ENCODE data around the gene SLC12A6.
A peak's percentile ranks its signal among the peaks of the same experiment; 100 is the strongest.
"Not testable (repeated sequence)": the region's sequence is repeated elsewhere in the genome, so short reads cannot be mapped to it uniquely, and the experiment has no call there.

SLC12A6 gene

DNA sequence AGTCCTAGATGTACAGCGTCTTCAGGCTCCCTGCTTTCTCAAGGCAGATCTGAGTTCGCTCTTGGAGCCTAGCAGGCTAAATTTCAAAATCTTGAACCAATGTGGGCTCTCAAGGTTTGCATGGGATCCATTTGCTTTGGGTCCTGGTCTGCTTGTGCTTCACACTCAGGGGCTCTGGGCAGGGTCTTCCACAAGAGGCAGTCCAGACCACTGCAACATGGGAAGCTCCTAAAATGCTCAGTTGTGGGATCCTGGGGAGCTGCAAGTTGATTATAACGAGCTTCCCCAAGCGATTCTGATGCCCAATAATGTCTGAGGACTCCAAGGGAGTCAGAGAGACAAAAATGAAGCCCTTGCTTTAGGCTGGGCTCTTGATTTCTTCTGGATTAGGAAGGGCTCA lies 12.2 kb upstream of the SLC12A6 start:
- CTCF ChIA-PET = interaction anchor here (1.1 kb wide), 1 partner anchor 18 kb away, joined by 4 read pairs; the partner anchor contains the start of gene LPCAT4

DNA sequence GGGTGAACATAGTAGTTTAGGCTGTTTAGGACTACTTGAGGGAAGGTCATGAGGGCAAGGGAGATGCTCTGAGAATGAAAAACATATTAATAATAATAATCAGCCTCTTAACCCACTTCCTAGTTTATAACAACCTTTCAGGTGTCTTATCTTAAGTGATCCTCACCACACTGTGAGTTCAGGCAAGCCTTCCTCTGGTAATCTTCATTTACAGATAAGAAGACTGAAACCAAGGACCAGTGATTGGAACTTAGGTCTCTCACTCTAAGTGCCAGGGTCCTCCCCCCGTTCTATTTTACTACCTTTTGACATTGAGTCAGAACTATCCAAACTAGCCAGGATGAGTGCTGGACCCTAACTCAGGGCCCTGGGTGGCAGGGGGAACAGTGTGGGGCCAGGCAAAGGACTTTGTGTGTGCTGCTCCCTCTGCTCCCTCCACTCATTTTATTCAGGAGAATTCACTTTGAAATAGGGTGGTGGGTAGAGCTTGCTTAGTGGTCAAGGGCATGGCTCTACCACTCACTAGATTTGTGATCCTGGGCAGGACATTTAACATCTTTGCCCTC lies 11.2 kb upstream of the SLC12A6 start:
- TF ChIP-seq, protein P1, sequence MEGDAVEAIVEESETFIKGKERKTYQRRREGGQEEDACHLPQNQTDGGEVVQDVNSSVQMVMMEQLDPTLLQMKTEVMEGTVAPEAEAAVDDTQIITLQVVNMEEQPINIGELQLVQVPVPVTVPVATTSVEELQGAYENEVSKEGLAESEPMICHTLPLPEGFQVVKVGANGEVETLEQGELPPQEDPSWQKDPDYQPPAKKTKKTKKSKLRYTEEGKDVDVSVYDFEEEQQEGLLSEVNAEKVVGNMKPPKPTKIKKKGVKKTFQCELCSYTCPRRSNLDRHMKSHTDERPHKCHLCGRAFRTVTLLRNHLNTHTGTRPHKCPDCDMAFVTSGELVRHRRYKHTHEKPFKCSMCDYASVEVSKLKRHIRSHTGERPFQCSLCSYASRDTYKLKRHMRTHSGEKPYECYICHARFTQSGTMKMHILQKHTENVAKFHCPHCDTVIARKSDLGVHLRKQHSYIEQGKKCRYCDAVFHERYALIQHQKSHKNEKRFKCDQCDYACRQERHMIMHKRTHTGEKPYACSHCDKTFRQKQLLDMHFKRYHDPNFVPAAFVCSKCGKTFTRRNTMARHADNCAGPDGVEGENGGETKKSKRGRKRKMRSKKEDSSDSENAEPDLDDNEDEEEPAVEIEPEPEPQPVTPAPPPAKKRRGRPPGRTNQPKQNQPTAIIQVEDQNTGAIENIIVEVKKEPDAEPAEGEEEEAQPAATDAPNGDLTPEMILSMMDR (IDR thresholded peaks at IDR 0.05; ENCODE audit: control extremely low read depth, extremely low read depth, low read depth, missing control alignments) = no peak
- POLR2A ChIA-PET = no interaction called here
- no peak for DNase-seq (ENCODE audit: extremely low spot score)
- CTCF ChIA-PET = interaction anchor here (0.6 kb wide), 1 partner anchor 19 kb away, joined by 3 read pairs; no protein-coding TSS in a partner anchor

More for the DNA sequence above, 12.2 kb upstream of the SLC12A6 start:
- TF ChIP-seq, protein P1 (IDR thresholded peaks at IDR 0.05; ENCODE audit: control extremely low read depth, extremely low read depth, low read depth, missing control alignments) = no peak
- no peak for DNase-seq (ENCODE audit: extremely low spot score)
- POLR2A ChIA-PET = no interaction called here

DNA sequence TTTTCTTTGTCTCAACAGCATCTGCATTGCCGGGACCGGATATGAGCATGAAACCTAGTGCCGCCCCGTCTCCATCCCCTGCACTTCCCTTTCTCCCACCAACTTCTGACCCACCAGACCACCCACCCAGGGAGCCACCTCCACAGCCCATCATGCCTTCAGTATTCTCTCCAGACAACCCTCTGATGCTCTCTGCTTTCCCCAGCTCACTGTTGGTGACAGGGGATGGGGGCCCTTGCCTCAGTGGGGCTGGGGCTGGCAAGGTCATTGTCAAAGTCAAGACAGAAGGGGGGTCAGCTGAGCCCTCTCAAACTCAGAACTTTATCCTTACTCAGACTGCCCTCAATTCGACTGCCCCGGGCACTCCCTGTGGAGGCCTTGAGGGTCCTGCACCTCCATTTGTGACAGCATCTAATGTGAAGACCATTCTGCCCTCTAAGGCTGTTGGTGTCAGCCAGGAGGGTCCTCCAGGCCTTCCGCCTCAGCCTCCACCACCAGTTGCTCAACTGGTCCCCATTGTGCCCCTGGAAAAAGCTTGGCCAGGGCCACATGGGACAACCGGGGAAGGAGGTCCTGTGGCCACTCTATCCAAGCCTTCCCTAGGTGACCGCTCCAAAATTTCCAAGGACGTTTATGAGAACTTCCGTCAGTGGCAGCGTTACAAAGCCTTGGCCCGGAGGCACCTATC lies 10.5 kb upstream of the SLC12A6 start:
- DNase-seq (ENCODE audit: extremely low spot score) = no peak
- CTCF ChIA-PET = interaction anchor here (0.6 kb wide), 1 partner anchor 20 kb away, joined by 3 read pairs; no protein-coding TSS in a partner anchor
- POLR2A ChIA-PET = no interaction called here
- TF ChIP-seq, protein P1 (IDR thresholded peaks at IDR 0.05; ENCODE audit: control extremely low read depth, extremely low read depth, low read depth, missing control alignments) = no peak

DNA sequence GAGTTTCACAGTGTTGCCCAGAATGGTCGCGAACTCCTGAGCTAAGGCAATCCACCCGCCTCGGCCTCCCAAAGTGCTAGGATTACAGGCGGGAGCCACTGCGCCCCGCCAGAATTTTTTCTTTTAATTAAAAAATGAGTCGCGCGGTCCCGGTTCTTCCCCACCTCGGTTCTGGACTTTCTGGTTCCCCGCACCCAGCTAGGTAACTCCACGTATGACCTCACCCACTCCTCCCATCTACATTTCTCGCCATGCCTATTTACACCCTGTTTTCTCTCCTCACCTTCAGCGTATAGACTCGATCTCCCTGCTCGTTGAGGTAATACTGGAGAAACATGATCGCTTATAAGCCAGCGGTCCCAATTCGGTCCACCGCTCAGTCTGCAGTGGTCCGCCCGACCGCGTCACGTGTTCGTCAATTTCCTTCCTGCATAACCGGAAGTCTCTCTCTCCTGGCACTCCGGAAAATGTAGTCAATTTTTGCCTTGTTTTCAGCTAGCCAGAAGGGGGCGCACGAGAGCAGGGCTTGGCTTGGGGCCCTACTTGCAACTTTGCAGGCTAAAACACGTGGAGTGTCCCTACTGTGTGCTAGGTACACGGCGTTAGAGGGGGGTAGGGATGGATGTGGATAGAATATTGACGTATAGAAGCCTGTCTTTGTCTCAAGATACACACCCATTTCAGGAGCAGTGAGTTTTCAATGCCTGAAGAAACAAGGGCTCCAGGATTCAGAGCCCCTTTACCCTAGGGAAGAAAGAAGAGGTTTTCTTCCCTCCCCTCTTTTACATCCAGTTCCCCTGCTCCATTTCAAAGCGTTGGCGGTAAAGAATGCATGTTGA lies 5.4 kb upstream of the SLC12A6 start, which contains the start of the genes NOP10 and NUTM1:
Gene NOP10 (minus strand): TSS at position 400 of the 839 bp plus-strand sequence. CDS start 63 bp downstream, at position 337.
Gene NUTM1 (plus strand): TSS at position 579 of the 839 bp plus-strand sequence. CDS start 382 bp downstream, outside the sequence.
- ChIA-PET CTCF (interaction anchor here (0.8 to 3.5 kb wide), 22 partner anchors 9 to 245 kb away, joined by 3 to 33 read pairs (median 4); partner anchors contain the start of gene LPCAT4), POLR2A (interaction anchor here (0.9 kb wide), 1 partner anchor 9 kb away, joined by 3 read pairs; no protein-coding TSS in a partner anchor)
- peak; percentile 82 for DNase-seq (ENCODE audit: extremely low spot score)

DNA sequence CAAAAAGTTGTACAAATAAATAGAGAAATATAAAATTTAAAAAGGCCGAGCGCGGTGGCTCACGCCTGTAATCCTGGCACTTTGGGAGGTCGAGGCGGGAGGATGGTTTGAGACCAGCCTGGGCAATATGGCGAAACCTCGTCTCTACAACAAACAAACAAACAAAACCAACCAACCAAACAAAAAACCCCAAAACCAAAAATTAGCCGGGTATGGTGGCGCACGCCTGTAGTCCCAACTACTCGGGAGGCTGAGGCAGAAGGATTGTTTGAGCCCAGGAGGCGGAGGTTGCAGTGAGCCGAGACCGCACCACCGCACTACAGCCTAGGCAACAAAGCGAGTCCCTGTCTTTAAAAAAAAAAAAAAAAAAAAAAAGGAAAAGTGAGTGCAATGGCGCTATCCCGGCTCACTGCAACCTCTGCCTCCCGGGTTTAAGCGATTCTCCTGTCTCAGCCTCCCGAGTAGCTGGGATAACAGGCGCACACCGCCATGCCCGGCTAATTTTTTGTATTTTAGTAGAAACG lies 4.7 kb upstream of the SLC12A6 start:
- DNase-seq (ENCODE audit: extremely low spot score); POLR2A ChIA-PET: not testable (repeated sequence)
- CTCF ChIA-PET = interaction anchor here (0.8 to 3.5 kb wide), 17 partner anchors 9 to 109 kb away, joined by 3 to 33 read pairs (median 5); partner anchors contain the start of gene LPCAT4

More for the DNA sequence above, 5.4 kb upstream of the SLC12A6 start, which contains the start of the genes NOP10 and NUTM1:
- TF ChIP-seq, protein P1 (IDR thresholded peaks at IDR 0.05; ENCODE audit: control extremely low read depth, extremely low read depth, low read depth, missing control alignments) = peak; percentile 94

DNA sequence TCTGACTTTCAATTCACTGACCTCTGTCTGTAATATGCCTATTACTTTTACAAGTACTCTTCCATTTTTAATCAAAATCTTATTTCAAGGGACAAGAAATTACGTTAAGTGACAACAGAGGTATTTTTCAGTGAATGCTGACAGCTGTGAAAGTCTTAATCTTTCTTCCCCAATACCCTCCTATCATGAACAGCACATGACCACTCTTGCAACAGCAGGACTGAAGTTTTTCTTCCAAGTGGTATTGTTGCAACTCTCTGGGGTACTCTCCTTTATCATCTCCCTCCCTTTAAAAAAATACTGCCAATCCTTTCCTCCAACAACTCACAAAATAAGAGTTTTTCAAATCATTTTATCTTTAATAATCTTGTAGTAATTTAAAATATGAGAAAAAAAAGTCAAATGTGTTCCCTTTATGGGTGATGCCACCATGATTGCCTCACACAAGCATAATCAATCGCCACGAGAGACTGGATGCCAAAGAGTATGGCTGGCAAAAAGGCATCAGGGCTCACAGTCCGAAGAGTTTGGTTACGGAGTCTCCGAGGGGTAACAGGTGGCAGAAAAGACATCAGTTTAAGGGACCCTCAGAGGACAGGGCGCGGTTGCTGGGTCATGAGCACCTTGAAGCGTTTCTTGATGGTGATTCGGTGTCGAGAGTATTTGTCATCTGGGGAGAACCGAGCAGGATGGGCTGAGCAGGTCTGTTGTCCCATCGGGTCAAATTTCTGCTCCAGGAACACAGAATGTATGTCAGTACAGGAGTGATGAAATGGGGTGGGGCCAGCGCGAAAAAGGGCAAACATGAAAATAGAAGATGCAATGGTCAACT lies 4.0 kb upstream of the SLC12A6 start:
- POLR2A ChIA-PET = no interaction called here
- TF ChIP-seq, protein P1 (IDR thresholded peaks at IDR 0.05; ENCODE audit: control extremely low read depth, extremely low read depth, low read depth, missing control alignments) = no peak
- no peak for DNase-seq (ENCODE audit: extremely low spot score)
- CTCF ChIA-PET = interaction anchor here (0.9 to 3.5 kb wide), 3 partner anchors 8 to 19 kb away, joined by 3 to 27 read pairs (median 12); no protein-coding TSS in a partner anchor
